HCT116 (cell line): ENCODE measurements around the gene ZFP36L2. TPM values are rescaled to one million over a fixed set of nuclear protein-coding genes. Genes with fewer than 3 reads are reported as not detected.

ENCODE experiments used
- ATAC-seq: fragments of 200-7000 bp; cut with Tn5 transposase; 2 replicates; pipeline ENCODE4 v1.9.1; 2020; ENCODE audit warnings: mild to moderate bottlenecking, moderate library complexity
- BruUV-seq: library from RNA; stranded (reverse); fragments of 400-500 nt; replicated peaks from 2 replicates; lab custom pipeline; 2021; lab: Mats Ljungman, UMichigan
- CTCF ChIA-PET: fragments of 300-600 bp; sonication (Branson Sonifier 250); formaldehyde crosslinking; loops from one replicate; lab custom pipeline; 2021; ENCODE audit warnings: antibody characterized with exemption; lab: Charles Lee
- POLR2A ChIA-PET: fragments of 300-600, 350-600 bp; sonication (Branson Sonifier 250); formaldehyde crosslinking; loops from one replicate; lab custom pipeline; 2021; ENCODE audit warnings: antibody characterized with exemption; lab: Charles Lee
- RAD21 ChIA-PET, 2 experiments: fragments of 300-600 bp; sonication (Branson Sonifier 250); formaldehyde crosslinking; loops; one replicate each; lab custom pipeline; 2023; ENCODE audit warnings: low total read pairs in 2 of 2; ENCODE audit not compliant: uncharacterized antibody in 2 of 2, unreplicated experiment in 2 of 2, low non-redundant PET in 1 of 2; lab: Charles Lee
- DNase-seq: peaks from one replicate; pipeline ENCODE4 v3.0.0-alpha.2; 2010; ENCODE audit warnings: low read depth, low spot score
- H2AFZ ChIP-seq: fragments of 200-600 bp; shearing (Covaris generic), sonication (generic); 2 replicates; pipeline ENCODE4 v1.6.1; 2017; ENCODE audit warnings: low read depth, mixed run types, mixed read lengths, antibody characterized with exemption, low read length; ENCODE audit not compliant: poor library complexity, severe bottlenecking
- H3K27ac ChIP-seq: 2 replicates; pipeline ENCODE4 v1.5.1; 2012; ENCODE audit warnings: low read depth, low read length
- H3K27me3 ChIP-seq: fragments of 200-600 bp; sonication (generic); 2 replicates; pipeline ENCODE4 v1.6.1; 2016; ENCODE audit warnings: mixed run types, low read length, mixed read lengths; ENCODE audit not compliant: insufficient read depth
- H3K36me3 ChIP-seq, 2 experiments: fragments of 200-500 bp in 1 of 2; fragments of 200-600 bp in 1 of 2; sonication (Bioruptor generic) in 1 of 2; sonication (generic) in 1 of 2; 2 replicates each; pipeline versions ENCODE4 v1.5.1 to v1.6.1; 2014 to 2016; ENCODE audit warnings: low read length in 2 of 2, inconsistent platforms in 1 of 2, mixed read lengths in 1 of 2, mixed run types in 1 of 2; ENCODE audit not compliant: insufficient read depth in 2 of 2, control insufficient read depth in 1 of 2
- H3K4me1 ChIP-seq, 2 experiments: fragments of 200-600 bp in 1 of 2; sonication (generic) in 1 of 2; 2 replicates each; pipeline versions ENCODE4 v1.5.1 to v1.6.1; 2012 to 2017; ENCODE audit warnings: low read length in 2 of 2, inconsistent platforms in 1 of 2, mild to moderate bottlenecking in 1 of 2, mixed read lengths in 1 of 2, mixed run types in 1 of 2, moderate library complexity in 1 of 2; ENCODE audit not compliant: insufficient read depth in 2 of 2, control insufficient read depth in 1 of 2
- H3K4me2 ChIP-seq: fragments of 200-600 bp; sonication (generic); 2 replicates; pipeline ENCODE4 v1.6.1; 2017; ENCODE audit warnings: mixed run types, low read length, mixed read lengths
- H3K4me3 ChIP-seq, 2 experiments: fragments of 200-600 bp in 1 of 2; sonication (generic) in 1 of 2; replicated peaks in 1 of 2; 2 replicates each; pipeline ENCODE4 v1.5.1; 2011 to 2016; ENCODE audit warnings: low read length in 2 of 2, control low read depth in 1 of 2, low read depth in 1 of 2, mild to moderate bottlenecking in 1 of 2, mixed read lengths in 1 of 2, mixed run types in 1 of 2
- H3K79me2 ChIP-seq: fragments of 200-600 bp; sonication (generic); 2 replicates; pipeline ENCODE4 v1.6.1; 2017; ENCODE audit warnings: mild to moderate bottlenecking, mixed run types, low read length, moderate library complexity, mixed read lengths; ENCODE audit not compliant: insufficient read depth
- H3K9ac ChIP-seq: fragments of 200-600 bp; sonication (generic); 2 replicates; pipeline ENCODE4 v1.6.1; 2016; ENCODE audit warnings: low read length, mixed read lengths
- H3K9me2 ChIP-seq: fragments of 200-600 bp; sonication (generic), shearing (Covaris generic); 2 replicates; pipeline ENCODE4 v1.6.1; 2017; ENCODE audit warnings: mixed run types, mild to moderate bottlenecking, moderate library complexity; ENCODE audit not compliant: insufficient read depth
- H3K9me3 ChIP-seq, 2 experiments: fragments of 200-500 bp in 1 of 2; fragments of 200-600 bp in 1 of 2; sonication (Bioruptor generic) in 1 of 2; sonication (generic) in 1 of 2; 2 replicates each; pipeline ENCODE4 v1.6.1; 2014 to 2017; ENCODE audit warnings: low read length in 2 of 2, mixed read lengths in 2 of 2, inconsistent platforms in 1 of 2, low read depth in 1 of 2, mild to moderate bottlenecking in 1 of 2, mixed run types in 1 of 2, moderate library complexity in 1 of 2; ENCODE audit not compliant: control insufficient read depth in 1 of 2, insufficient read depth in 1 of 2
- H4K20me1 ChIP-seq: fragments of 200-600 bp; sonication (generic), shearing (Covaris generic); 2 replicates; pipeline ENCODE4 v1.6.1; 2017; ENCODE audit warnings: mixed run types, mild to moderate bottlenecking, moderate library complexity; ENCODE audit not compliant: insufficient read depth
- ATF3 ChIP-seq: IDR thresholded peaks from 2 replicates; pipeline ENCODE4 v1.6.1; 2012
- CBX3 ChIP-seq: IDR thresholded peaks from 2 replicates; pipeline ENCODE4 v1.6.1; 2012; ENCODE audit warnings: low read depth
- CEBPB ChIP-seq: IDR thresholded peaks from 2 replicates; pipeline ENCODE4 v1.6.1; 2012; ENCODE audit warnings: low read depth
- EGR1 ChIP-seq: IDR thresholded peaks from 2 replicates; pipeline ENCODE4 v1.6.1; 2012; ENCODE audit warnings: low read depth
- EZH2 ChIP-seq: fragments of 200-600 bp; sonication (generic); IDR thresholded peaks from 2 replicates; pipeline ENCODE4 v1.6.1; 2017; ENCODE audit warnings: antibody characterized with exemption, mixed run types
- FOSL1 ChIP-seq: IDR thresholded peaks from 2 replicates; pipeline ENCODE4 v1.6.1; 2012; ENCODE audit warnings: low read depth
- JUND ChIP-seq: IDR thresholded peaks from 2 replicates; pipeline ENCODE4 v1.6.1; 2012
- POLR2A ChIP-seq: IDR thresholded peaks from 2 replicates; pipeline ENCODE4 v1.7.0; 2011; ENCODE audit warnings: borderline replicate concordance; ENCODE audit not compliant: insufficient read depth, insufficient read length; ENCODE audit errors: extremely low read depth
- POLR2AphosphoS5 ChIP-seq: IDR thresholded peaks from 2 replicates; pipeline ENCODE4 v1.6.1; 2011; ENCODE audit warnings: mild to moderate bottlenecking, low read depth, low read length, moderate library complexity
- REST ChIP-seq: IDR thresholded peaks from 2 replicates; pipeline ENCODE4 v1.6.1; 2012; ENCODE audit warnings: low read depth
- SP1 ChIP-seq: IDR thresholded peaks from 2 replicates; pipeline ENCODE4 v1.6.1; 2012; ENCODE audit warnings: low read depth
- SRF ChIP-seq: IDR thresholded peaks from 2 replicates; pipeline ENCODE4 v1.6.1; 2012; ENCODE audit warnings: low read depth
- TCF7L2 ChIP-seq: IDR thresholded peaks from 2 replicates; pipeline ENCODE4 v1.7.0; 2011; ENCODE audit warnings: borderline replicate concordance, inconsistent platforms; ENCODE audit not compliant: insufficient read depth, insufficient read length; ENCODE audit errors: extremely low read depth
- YY1 ChIP-seq: IDR thresholded peaks from 2 replicates; pipeline ENCODE4 v1.6.1; 2011; ENCODE audit warnings: low read length, low read depth, moderate library complexity, mild to moderate bottlenecking; ENCODE audit not compliant: insufficient replicate concordance; ENCODE audit errors: extremely low read depth
- intact Hi-C: fragments of 100-400 bp; cut with micrococcal nuclease; formaldehyde crosslinking; loops from 2 replicates; pipeline ENCODE4 v1.10.0; 2022
- total RNA-seq: library from RNA; stranded (reverse); gene quantifications from one replicate; pipeline ENCODE4 v1.2.1, GENCODE V29; 2021; ENCODE audit not compliant: unreplicated experiment

The ZFP36L2 gene
- total RNA-seq, 1 experiment from 2014 or later = 30.3 TPM

GRCh38 chr2:43220760-43221123 lies 5.7 kb downstream of the ZFP36L2 start:
- TF ChIP-seq CEBPB = no peak
- no peak for TF ChIP-seq REST
- TF ChIP-seq EZH2 = no peak
- TF ChIP-seq POLR2A = no peak
- TF ChIP-seq EGR1 = no peak
- TF ChIP-seq JUND = no peak
- TF ChIP-seq ATF3 = no peak
- TF ChIP-seq POLR2AphosphoS5 = no peak
- TF ChIP-seq TCF7L2 = no peak
- TF ChIP-seq SRF = no peak
- TF ChIP-seq SP1 = no peak
- TF ChIP-seq CBX3 = no peak
- no peak for TF ChIP-seq YY1
- no peak for TF ChIP-seq FOSL1
- ChIA-PET POLR2A (interaction anchor here (1.6 kb wide), 1 partner anchor 21 kb away, joined by 4 read pairs; no protein-coding TSS in a partner anchor), CTCF (interaction anchor here (1.0 to 1.8 kb wide), 2 partner anchors 51 to 196 kb away, joined by 3 to 15 read pairs; no protein-coding TSS in a partner anchor), RAD21 (interaction anchor here in 1 of 2 experiments (0.7 kb wide), 1 partner anchor 59 kb away, joined by 10 read pairs; no protein-coding TSS in a partner anchor)
- H3K9ac ChIP-seq = peak overlapping the region; percentile 81
- H3K9me3 ChIP-seq = no peaks in the 10 kb centered on the region
- DNase-seq = no peak
- no peaks in the 10 kb centered on the region for H4K20me1 ChIP-seq
- no peaks in the 10 kb centered on the region for H3K27me3 ChIP-seq
- peaks cover 45 to 66% of the 10 kb centered on the region in 2 experiments for H3K4me1 ChIP-seq
- intact Hi-C loops = no loop called here
- H2AFZ ChIP-seq = no peak overlapping the region
- ATAC-seq = no peak
- BruUV-seq = no TSS peak
- peaks cover 43% of the 10 kb centered on the region for H3K79me2 ChIP-seq
- peak overlapping the region; percentile 91 for H3K4me2 ChIP-seq
- peaks cover 10 to 12% of the 10 kb centered on the region in 2 experiments; a peak in 3 of 4 replicates for H3K36me3 ChIP-seq
- peak overlapping the region; percentile 90 for H3K27ac ChIP-seq
- H3K4me3 ChIP-seq = peak overlapping the region; percentile 67 to 81
- no peaks in the 10 kb centered on the region for H3K9me2 ChIP-seq
